Hematopoietic multipotent progenitor cell treated with erythropoietin and hydrocortisone succinate and interleukin-3 and kit ligand, for 17 days (in vitro differentiated cells): ENCODE data around the gene ALDOA.

Source experiments
- DNase-seq: peaks from one replicate; pipeline ENCODE4 v3.0.0-alpha.2; 2015; ENCODE audit warnings: low spot score

Gene ALDOA

GRCh38 chr16:30115238-30115637 lies 49.7 kb downstream of the ALDOA start:
- DNase-seq, result no peak

- no peak for DNase-seq
These were observed 51.0 kb downstream of the ALDOA start for GRCh38 chr16:30116291-30117207.

- no peak for DNase-seq
These were observed 52.2 kb downstream of the ALDOA start for GRCh38 chr16:30117768-30118167.

- DNase-seq, result no peak
These were observed 53.9 kb downstream of the ALDOA start for GRCh38 chr16:30119428-30119827.
